Upper lobe of left lung (tissue), 4 donors: ENCODE measurements around the gene C1QL1.

ENCODE experiments used
- POLR2A ChIP-seq, 4 donors: fragments of 450-650 bp; IDR thresholded peaks; one replicate each; pipeline ENCODE4 v1.5.1; 2016 to 2017; ENCODE audit warnings: antibody characterized with exemption in 4 of 4, mild to moderate bottlenecking in 2 of 4
- POLR2AphosphoS5 ChIP-seq, 2 donors: sonication (generic); formaldehyde crosslinking; IDR thresholded peaks; one replicate each; pipeline ENCODE4 v1.5.1; 2017; ENCODE audit warnings: antibody characterized with exemption in 2 of 2
- TF ChIP-seq, protein P1 (sequence below), 6 experiments: fragments of 450-650 bp in 4 of 6; fragments of 200-600 bp in 2 of 6; sonication (generic) in 2 of 6; IDR thresholded peaks; one replicate each; pipeline ENCODE4 v1.5.1; 2016 to 2019; ENCODE audit warnings: antibody characterized with exemption in 6 of 6

DNA sequence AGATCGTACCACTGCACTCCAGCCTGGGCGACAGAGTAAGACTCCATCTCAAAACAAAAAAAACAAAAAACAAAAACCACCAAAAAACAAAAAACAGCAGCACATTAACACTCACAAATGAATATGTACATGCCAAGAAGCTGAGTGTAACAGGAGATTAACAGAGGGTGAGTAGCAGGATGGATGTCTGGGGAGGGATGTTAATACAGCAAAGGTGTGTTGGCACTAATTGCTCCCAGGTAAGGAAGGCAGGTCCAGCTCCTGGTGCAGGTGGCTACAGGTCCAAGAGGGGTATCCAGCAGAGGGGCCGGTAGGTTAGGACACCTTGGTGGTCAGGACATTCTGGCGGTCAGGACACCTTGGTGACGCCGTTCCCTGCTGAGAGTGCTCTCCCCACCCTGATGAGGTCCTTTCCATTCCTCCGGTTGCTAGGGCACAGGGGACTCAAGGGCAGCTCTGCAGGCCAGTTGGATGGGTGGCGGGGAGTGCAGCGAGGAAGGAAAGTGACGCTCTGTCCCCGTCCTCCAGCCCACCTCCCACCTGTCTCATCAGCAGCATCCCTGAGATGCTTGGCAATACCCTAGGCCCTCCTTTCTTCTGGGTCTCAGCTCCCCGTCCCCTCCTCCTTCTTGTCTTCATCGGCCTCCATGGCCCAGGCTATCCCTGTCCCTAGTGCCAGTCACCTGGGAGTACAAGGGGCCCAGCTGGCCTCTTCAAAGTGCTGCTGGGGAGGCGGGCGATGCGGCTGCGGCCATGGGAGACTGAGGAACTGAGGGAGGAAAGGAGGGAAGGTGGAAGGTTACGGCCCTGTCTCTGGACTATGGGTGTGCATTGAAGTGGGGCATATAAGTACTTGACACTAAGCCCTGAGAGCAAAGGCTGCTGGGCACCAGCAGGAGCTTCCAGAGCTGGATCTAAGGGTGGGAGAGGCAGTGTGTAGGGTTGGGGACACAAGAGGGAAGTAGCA is 42.1 kb downstream of the C1QL1 start:
- no peak for TF ChIP-seq POLR2AphosphoS5 (IDR thresholded peaks at IDR 0.05)
- TF ChIP-seq, protein P1, sequence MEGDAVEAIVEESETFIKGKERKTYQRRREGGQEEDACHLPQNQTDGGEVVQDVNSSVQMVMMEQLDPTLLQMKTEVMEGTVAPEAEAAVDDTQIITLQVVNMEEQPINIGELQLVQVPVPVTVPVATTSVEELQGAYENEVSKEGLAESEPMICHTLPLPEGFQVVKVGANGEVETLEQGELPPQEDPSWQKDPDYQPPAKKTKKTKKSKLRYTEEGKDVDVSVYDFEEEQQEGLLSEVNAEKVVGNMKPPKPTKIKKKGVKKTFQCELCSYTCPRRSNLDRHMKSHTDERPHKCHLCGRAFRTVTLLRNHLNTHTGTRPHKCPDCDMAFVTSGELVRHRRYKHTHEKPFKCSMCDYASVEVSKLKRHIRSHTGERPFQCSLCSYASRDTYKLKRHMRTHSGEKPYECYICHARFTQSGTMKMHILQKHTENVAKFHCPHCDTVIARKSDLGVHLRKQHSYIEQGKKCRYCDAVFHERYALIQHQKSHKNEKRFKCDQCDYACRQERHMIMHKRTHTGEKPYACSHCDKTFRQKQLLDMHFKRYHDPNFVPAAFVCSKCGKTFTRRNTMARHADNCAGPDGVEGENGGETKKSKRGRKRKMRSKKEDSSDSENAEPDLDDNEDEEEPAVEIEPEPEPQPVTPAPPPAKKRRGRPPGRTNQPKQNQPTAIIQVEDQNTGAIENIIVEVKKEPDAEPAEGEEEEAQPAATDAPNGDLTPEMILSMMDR (IDR thresholded peaks at IDR 0.05): no peak
- TF ChIP-seq POLR2A (IDR thresholded peaks at IDR 0.05): no peak
